Neural cell (in vitro differentiated cells): ENCODE measurements around the gene FXYD2. TPM values are rescaled to one million over a fixed set of nuclear protein-coding genes. Genes with fewer than 3 reads are reported as not detected.

Source experiments
- H2AFZ ChIP-seq: fragments of 200-600, 300-800 bp; sonication (generic), shearing (Covaris generic); 2 replicates; pipeline ENCODE4 v1.6.0; 2014; ENCODE audit warnings: low read depth, mild to moderate bottlenecking, antibody characterized with exemption, low read length, moderate library complexity
- H3F3A ChIP-seq: fragments of 200-600 bp; shearing (Covaris generic); 2 replicates; pipeline ENCODE4 v1.6.1; 2016; ENCODE audit warnings: mild to moderate bottlenecking, moderate library complexity, mixed read lengths, antibody characterized with exemption, low read length; ENCODE audit not compliant: insufficient read depth, poor library complexity, severe bottlenecking
- H3K27ac ChIP-seq: fragments of 200-600, 300-800 bp; sonication (generic), shearing (Covaris generic); 2 replicates; pipeline ENCODE4 v1.5.1; 2014; ENCODE audit warnings: mild to moderate bottlenecking, low read length, moderate library complexity
- H3K27me3 ChIP-seq: fragments of 300-800, 200-600 bp; sonication (generic), shearing (Covaris generic); 2 replicates; pipeline ENCODE4 v1.6.0; 2014; ENCODE audit warnings: mild to moderate bottlenecking, low read depth, low read length, moderate library complexity; ENCODE audit not compliant: insufficient read depth
- H3K36me3 ChIP-seq: fragments of 300-800, 200-600 bp; sonication (generic), shearing (Covaris generic); 2 replicates; pipeline ENCODE4 v1.5.1; 2014; ENCODE audit warnings: mild to moderate bottlenecking, antibody characterized with exemption, low read length, moderate library complexity; ENCODE audit not compliant: insufficient read depth
- H3K4me2 ChIP-seq: fragments of 300-800, 200-600 bp; sonication (generic), shearing (Covaris generic); 2 replicates; pipeline ENCODE4 v1.6.0; 2014; ENCODE audit warnings: mild to moderate bottlenecking, low read length
- H3K4me3 ChIP-seq: fragments of 300-800, 200-600 bp; sonication (generic), shearing (Covaris generic); 2 replicates; pipeline ENCODE4 v1.5.1; 2014; ENCODE audit warnings: mild to moderate bottlenecking, low read length, moderate library complexity
- H3K79me2 ChIP-seq: fragments of 200-600 bp; shearing (Covaris generic); replicated peaks from 2 replicates; pipeline ENCODE4 v1.6.0; 2014; ENCODE audit warnings: mild to moderate bottlenecking, low read length, moderate library complexity; ENCODE audit not compliant: insufficient read depth
- H3K9ac ChIP-seq: fragments of 300-800, 200-600 bp; sonication (generic), shearing (Covaris generic); 2 replicates; pipeline ENCODE4 v1.6.1; 2016; ENCODE audit warnings: mild to moderate bottlenecking, low read length, mixed read lengths
- H3K9me2 ChIP-seq: fragments of 200-600 bp; shearing (Covaris generic); 2 replicates; pipeline ENCODE4 v1.6.1; 2016; ENCODE audit warnings: mild to moderate bottlenecking, low read length, mixed read lengths; ENCODE audit not compliant: insufficient read depth
- H3K9me3 ChIP-seq: fragments of 200-600, 300-800 bp; sonication (generic), shearing (Covaris generic); 2 replicates; pipeline ENCODE4 v1.6.1; 2016; ENCODE audit warnings: mild to moderate bottlenecking, mixed run types, low read length, moderate library complexity, mixed read lengths
- H4K20me1 ChIP-seq: fragments of 200-600 bp; shearing (Covaris generic); 2 replicates; pipeline ENCODE4 v1.6.1; 2016; ENCODE audit warnings: mild to moderate bottlenecking, mixed run types; ENCODE audit not compliant: insufficient read depth
- EP300 ChIP-seq: fragments of 450-650 bp; conservative IDR thresholded peaks from 2 replicates; pipeline ENCODE4 v1.6.1; 2014; ENCODE audit warnings: antibody characterized with exemption, mild to moderate bottlenecking, moderate library complexity; ENCODE audit not compliant: poor library complexity, severe bottlenecking
- EZH2 ChIP-seq: fragments of 200-600, 300-800 bp; shearing (Covaris generic), sonication (generic); IDR thresholded peaks from 2 replicates; pipeline ENCODE4 v1.6.1; 2014; ENCODE audit warnings: antibody characterized with exemption, low read length, borderline replicate concordance, mild to moderate bottlenecking; ENCODE audit not compliant: insufficient read depth, poor library complexity, severe bottlenecking
- MXI1 ChIP-seq: fragments of 450-650 bp; conservative IDR thresholded peaks from 2 replicates; pipeline ENCODE4 v1.6.1; 2014; ENCODE audit warnings: antibody characterized with exemption, mild to moderate bottlenecking; ENCODE audit not compliant: poor library complexity, severe bottlenecking
- POLR2AphosphoS5 ChIP-seq: IDR thresholded peaks from 2 replicates; pipeline ENCODE4 v1.6.1; 2012
- RAD21 ChIP-seq: fragments of 450-650 bp; conservative IDR thresholded peaks from 2 replicates; pipeline ENCODE4 v1.6.1; 2014; ENCODE audit warnings: antibody characterized with exemption, mild to moderate bottlenecking, moderate library complexity
- REST ChIP-seq: IDR thresholded peaks from 2 replicates; pipeline ENCODE4 v1.6.1; 2012; ENCODE audit warnings: borderline replicate concordance
- SMC3 ChIP-seq: fragments of 450-650 bp; conservative IDR thresholded peaks from 2 replicates; pipeline ENCODE4 v1.6.1; 2014; ENCODE audit warnings: antibody characterized with exemption, mild to moderate bottlenecking, moderate library complexity; ENCODE audit not compliant: poor library complexity
- TAF1 ChIP-seq: IDR thresholded peaks from 2 replicates; pipeline ENCODE4 v1.6.1; 2012; ENCODE audit warnings: low read depth
- polyA plus RNA-seq: library from polyadenylated mRNA; depleted of rRNA; stranded (reverse); fragments of >200 nt; gene quantifications from 2 replicates; pipeline ENCODE4 v1.2.3, GENCODE V29; 2014
- TF ChIP-seq, protein P1 (sequence below): fragments of 450-650 bp; IDR thresholded peaks from 2 replicates; pipeline ENCODE4 v1.5.1; 2014; ENCODE audit warnings: antibody characterized with exemption, mild to moderate bottlenecking, moderate library complexity; ENCODE audit not compliant: poor library complexity, severe bottlenecking

FXYD2 gene
- polyA plus RNA-seq, 1 donor from 2014 or later = 4.8 TPM

GRCh38 chr11:117799634-117800033, 24.9 kb downstream of the FXYD2 start:
- H3F3A ChIP-seq = no peaks in the 10 kb centered on the region
- no peak overlapping the region for H3K4me2 ChIP-seq
- H3K27ac ChIP-seq = no peak overlapping the region
- no peak overlapping the region for H2AFZ ChIP-seq
- H3K4me3 ChIP-seq = no peak overlapping the region
- peaks cover 35% of the 10 kb centered on the region for H3K27me3 ChIP-seq
- H3K9ac ChIP-seq = no peak overlapping the region
- H3K79me2 ChIP-seq = no peaks in the 10 kb centered on the region
- no peaks in the 10 kb centered on the region for H3K9me3 ChIP-seq
- H3K36me3 ChIP-seq = no peaks in the 10 kb centered on the region
- H3K9me2 ChIP-seq = no peaks in the 10 kb centered on the region
- TF ChIP-seq RAD21 (no peak), EZH2 (no peak), POLR2AphosphoS5 (no peak), REST (no peak), MXI1 (no peak), SMC3 (no peak), EP300 (no peak), TAF1 (no peak)
- TF ChIP-seq, protein P1, sequence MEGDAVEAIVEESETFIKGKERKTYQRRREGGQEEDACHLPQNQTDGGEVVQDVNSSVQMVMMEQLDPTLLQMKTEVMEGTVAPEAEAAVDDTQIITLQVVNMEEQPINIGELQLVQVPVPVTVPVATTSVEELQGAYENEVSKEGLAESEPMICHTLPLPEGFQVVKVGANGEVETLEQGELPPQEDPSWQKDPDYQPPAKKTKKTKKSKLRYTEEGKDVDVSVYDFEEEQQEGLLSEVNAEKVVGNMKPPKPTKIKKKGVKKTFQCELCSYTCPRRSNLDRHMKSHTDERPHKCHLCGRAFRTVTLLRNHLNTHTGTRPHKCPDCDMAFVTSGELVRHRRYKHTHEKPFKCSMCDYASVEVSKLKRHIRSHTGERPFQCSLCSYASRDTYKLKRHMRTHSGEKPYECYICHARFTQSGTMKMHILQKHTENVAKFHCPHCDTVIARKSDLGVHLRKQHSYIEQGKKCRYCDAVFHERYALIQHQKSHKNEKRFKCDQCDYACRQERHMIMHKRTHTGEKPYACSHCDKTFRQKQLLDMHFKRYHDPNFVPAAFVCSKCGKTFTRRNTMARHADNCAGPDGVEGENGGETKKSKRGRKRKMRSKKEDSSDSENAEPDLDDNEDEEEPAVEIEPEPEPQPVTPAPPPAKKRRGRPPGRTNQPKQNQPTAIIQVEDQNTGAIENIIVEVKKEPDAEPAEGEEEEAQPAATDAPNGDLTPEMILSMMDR = no peak
- no peaks in the 10 kb centered on the region for H4K20me1 ChIP-seq

- H2AFZ ChIP-seq = no peak within 1 kb of the TSS
- no peaks in the 10 kb centered on the region for H3K9me2 ChIP-seq
- H3F3A ChIP-seq = no peaks in the 10 kb centered on the region
- peaks cover 49% of the 10 kb centered on the region for H3K27me3 ChIP-seq
- H3K4me3 ChIP-seq = peak within 1 kb of the TSS; percentile 84
- no peak within 1 kb of the TSS for H3K27ac ChIP-seq
- no peaks in the 10 kb centered on the region for H4K20me1 ChIP-seq
- peak within 1 kb of the TSS; percentile 80 for H3K4me2 ChIP-seq
- no peaks in the 10 kb centered on the region for H3K9me3 ChIP-seq
- TF ChIP-seq SMC3 (no peak), RAD21 (peak; percentile 41)
- H3K9ac ChIP-seq = peak within 1 kb of the TSS; percentile 65
- H3K36me3 ChIP-seq = no peaks in the 10 kb centered on the region
- H3K79me2 ChIP-seq = no peaks in the 10 kb centered on the region
These were observed 27.5 kb downstream of the FXYD2 start, which contains the start of gene DSCAML1 for GRCh38 chr11:117796872-117797529. DSCAML1 (minus strand) TSS chr11:117797216; CDS start chr11:117797079, 137 bp downstream.
